Karpas-422 (cell line): ENCODE results near the gene RNU6-1. TPM values are rescaled to one million over a fixed set of nuclear protein-coding genes. Genes with fewer than 3 reads are reported as not detected.

ENCODE experiments used
- DNase-seq: peaks from one replicate; pipeline ENCODE4 v3.0.0-alpha.2; 2015
- H2AFZ ChIP-seq: fragments of 200-600 bp; sonication (generic); 2 replicates; pipeline ENCODE4 v1.6.1; 2014; ENCODE audit warnings: antibody characterized with exemption, low read length, mixed read lengths
- H3K27ac ChIP-seq: fragments of 200-600 bp; sonication (generic); 2 replicates; pipeline ENCODE4 v1.5.1; 2014; ENCODE audit warnings: mild to moderate bottlenecking, low read length, moderate library complexity
- H3K27me3 ChIP-seq: fragments of 200-600 bp; sonication (generic); 2 replicates; pipeline ENCODE4 v1.6.1; 2014; ENCODE audit warnings: low read length, mixed read lengths
- H3K36me3 ChIP-seq: fragments of 200-600 bp; sonication (generic); 2 replicates; pipeline ENCODE4 v1.6.1; 2014; ENCODE audit warnings: low read length, mixed read lengths; ENCODE audit not compliant: insufficient read depth
- H3K4me1 ChIP-seq: fragments of 200-600 bp; sonication (generic); 2 replicates; pipeline ENCODE4 v1.6.1; 2014; ENCODE audit warnings: mild to moderate bottlenecking, low read length, mixed read lengths
- H3K4me2 ChIP-seq: fragments of 200-600 bp; sonication (generic); 2 replicates; pipeline ENCODE4 v1.6.1; 2014; ENCODE audit warnings: low read length, low read depth, mild to moderate bottlenecking; ENCODE audit not compliant: poor library complexity, severe bottlenecking
- H3K4me3 ChIP-seq: fragments of 200-600 bp; sonication (generic); 2 replicates; pipeline ENCODE4 v1.5.1; 2014; ENCODE audit warnings: mild to moderate bottlenecking, antibody characterized with exemption, low read length, mixed read lengths
- H3K79me2 ChIP-seq: fragments of 200-600 bp; sonication (generic); 2 replicates; pipeline ENCODE4 v1.6.1; 2014; ENCODE audit warnings: mild to moderate bottlenecking, low read length, mixed read lengths
- H3K9ac ChIP-seq: fragments of 200-600 bp; sonication (generic); 2 replicates; pipeline ENCODE4 v1.6.0; 2014; ENCODE audit warnings: low read length
- H3K9me2 ChIP-seq: fragments of 200-600 bp; sonication (generic), shearing (Covaris generic); replicated peaks from 2 replicates; pipeline ENCODE4 v1.6.0; 2014; ENCODE audit warnings: mild to moderate bottlenecking, low read length, moderate library complexity; ENCODE audit not compliant: insufficient read depth
- H3K9me3 ChIP-seq: fragments of 300-700, 200-600 bp; sonication (generic); 2 replicates; pipeline ENCODE4 v1.6.1; 2014; ENCODE audit warnings: low read length, mixed read lengths
- H4K20me1 ChIP-seq: fragments of 200-600 bp; sonication (generic); 2 replicates; pipeline ENCODE4 v1.6.1; 2014; ENCODE audit warnings: mild to moderate bottlenecking, antibody characterized with exemption, low read length, low read depth; ENCODE audit not compliant: insufficient read depth
- total RNA-seq: library from RNA; depleted of rRNA; stranded (reverse); fragments of >200 nt; shearing (Covaris generic); gene quantifications from 2 replicates; pipeline ENCODE4 v1.2.3, GENCODE V29; 2014; ENCODE audit warnings: low replicate concordance

Gene RNU6-1
- total RNA-seq, 1 experiment from 2014 or later, result not detected

DNA sequence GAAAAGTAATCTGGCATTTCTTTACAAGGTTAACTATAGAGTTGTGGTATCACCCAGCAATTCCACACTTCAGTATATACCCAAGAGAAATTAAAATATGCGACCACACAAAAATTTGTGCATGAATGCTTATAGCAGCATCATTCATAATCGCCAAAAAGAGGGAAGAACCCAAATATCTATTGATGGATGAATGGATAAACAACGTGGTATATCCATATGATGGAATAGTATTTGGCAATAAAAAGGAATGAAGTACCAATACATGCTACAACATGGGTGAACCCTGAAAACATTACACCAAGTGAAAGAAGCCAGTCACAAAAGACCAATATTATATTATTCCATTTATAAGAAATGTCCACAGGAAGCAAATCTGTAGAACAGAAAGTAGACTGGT, 23.2 kb downstream of the RNU6-1 start:
- H3K79me2 ChIP-seq, result no peaks in the 10 kb centered on the region
- H3K27me3 ChIP-seq, result no peaks in the 10 kb centered on the region
- H3K4me3 ChIP-seq, result no peak overlapping the region
- no peak overlapping the region for H2AFZ ChIP-seq
- no peaks in the 10 kb centered on the region for H3K9me2 ChIP-seq
- H3K27ac ChIP-seq, result no peak overlapping the region
- no peaks in the 10 kb centered on the region; the same call in 1 of the 2 replicates for H3K36me3 ChIP-seq
- no peak for DNase-seq
- no peaks in the 10 kb centered on the region for H3K9me3 ChIP-seq
- 0 out of 2 replicates have a peak, but pooled peaks cover 3% of the 10 kb centered on the region for H4K20me1 ChIP-seq
- H3K4me2 ChIP-seq, result no peak overlapping the region
- H3K4me1 ChIP-seq, result no peaks in the 10 kb centered on the region
- no peak overlapping the region for H3K9ac ChIP-seq

DNA sequence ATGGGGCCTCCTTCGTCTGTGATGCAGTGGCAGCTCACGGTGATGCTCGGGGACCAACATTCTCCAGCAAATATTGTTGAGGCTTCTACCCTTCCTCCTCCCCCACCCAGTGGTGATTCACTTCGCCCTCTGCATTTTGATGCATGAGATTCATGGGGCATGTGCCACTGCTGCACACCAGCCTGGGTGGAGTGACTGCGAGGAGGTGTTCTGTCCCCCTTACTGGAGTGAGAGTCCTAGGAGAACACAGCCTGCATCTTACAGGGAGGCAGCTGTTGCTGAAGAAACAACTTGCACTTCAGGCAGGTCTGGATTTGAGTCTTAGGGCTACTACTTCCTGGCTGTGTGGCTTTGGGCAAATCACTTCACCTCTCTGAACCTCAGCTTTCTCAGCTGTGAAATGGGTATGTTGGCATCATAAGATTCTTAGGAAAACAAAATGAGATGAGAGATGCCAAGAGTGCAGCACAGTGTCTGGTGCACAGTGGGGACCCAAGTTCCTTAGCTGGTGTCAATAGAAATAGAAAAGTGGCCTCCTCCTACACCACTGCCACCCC, 24.7 kb downstream of the RNU6-1 start:
- no peaks in the 10 kb centered on the region for H3K9me2 ChIP-seq
- no peak overlapping the region for H3K9ac ChIP-seq
- no peaks in the 10 kb centered on the region for H3K4me1 ChIP-seq
- no peaks in the 10 kb centered on the region; the same call in 1 of the 2 replicates for H3K36me3 ChIP-seq
- no peak for DNase-seq
- H3K79me2 ChIP-seq, result no peaks in the 10 kb centered on the region
- no peak overlapping the region for H3K4me2 ChIP-seq
- H2AFZ ChIP-seq, result no peak overlapping the region
- no peaks in the 10 kb centered on the region for H4K20me1 ChIP-seq
- H3K4me3 ChIP-seq, result no peak overlapping the region
- no peak overlapping the region for H3K27ac ChIP-seq
- no peaks in the 10 kb centered on the region for H3K9me3 ChIP-seq
- H3K27me3 ChIP-seq, result no peaks in the 10 kb centered on the region

DNA sequence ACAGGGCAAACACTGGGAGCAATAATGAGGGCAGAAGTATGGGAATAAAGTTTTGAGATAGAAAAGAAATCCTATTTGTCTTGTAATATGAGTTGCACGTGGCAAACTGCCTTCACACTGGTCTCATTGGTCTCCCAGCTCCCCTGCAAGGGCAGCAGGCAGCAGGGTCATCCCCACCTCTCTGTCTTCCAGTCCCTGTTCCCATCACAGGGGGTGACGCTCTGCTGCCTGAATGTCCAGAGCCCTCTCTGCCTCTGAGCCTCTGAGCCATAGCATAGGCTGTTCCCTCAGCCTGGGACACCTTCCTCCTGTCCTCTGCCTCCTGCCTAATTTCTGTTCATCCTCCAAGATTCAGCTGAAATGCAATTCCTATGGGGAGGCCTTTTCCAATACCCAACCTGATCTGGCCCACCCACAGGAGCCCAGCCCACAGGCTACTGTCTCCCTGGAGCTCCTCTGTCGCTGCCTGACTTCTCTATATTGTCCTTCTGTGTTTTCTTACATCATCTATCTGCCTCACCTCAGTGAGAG, 26.7 kb downstream of the RNU6-1 start:
- Histone ChIP-seq H2AFZ (no peak overlapping the region), H3K4me3 (no peak overlapping the region), H3K9me2 (no peaks in the 10 kb centered on the region), H3K9me3 (no peaks in the 10 kb centered on the region), H3K4me2 (no peak overlapping the region), H4K20me1 (no peaks in the 10 kb centered on the region), H3K9ac (no peak overlapping the region), H3K79me2 (no peaks in the 10 kb centered on the region), H3K4me1 (no peaks in the 10 kb centered on the region), H3K36me3 (no peaks in the 10 kb centered on the region; the same call in 1 of the 2 replicates), H3K27me3 (no peaks in the 10 kb centered on the region), H3K27ac (no peak overlapping the region)
- no peak for DNase-seq

DNA sequence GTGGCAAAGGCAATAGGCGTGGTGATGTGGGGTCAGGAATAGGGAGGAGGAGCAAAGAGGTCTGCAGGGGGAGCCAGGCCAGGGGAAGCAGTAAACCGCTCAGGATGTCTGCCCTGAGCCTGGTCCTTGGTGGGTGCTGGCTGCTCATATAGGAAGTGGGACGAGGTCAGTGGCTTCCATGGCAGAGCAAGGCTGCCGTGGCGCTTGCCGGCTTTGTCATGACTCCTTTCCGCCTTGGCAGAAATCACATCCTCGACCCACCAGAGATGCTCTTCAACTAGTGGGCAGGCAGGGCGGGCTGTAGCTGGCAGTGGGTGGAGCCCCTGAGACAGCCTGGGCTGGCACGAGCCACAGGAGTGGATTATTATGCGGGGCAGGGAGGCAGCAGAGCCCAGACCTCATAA, 27.6 kb downstream of the RNU6-1 start:
- H3K4me1 ChIP-seq, result no peaks in the 10 kb centered on the region
- H2AFZ ChIP-seq, result no peak overlapping the region
- H3K4me2 ChIP-seq, result no peak overlapping the region
- no peaks in the 10 kb centered on the region for H4K20me1 ChIP-seq
- H3K4me3 ChIP-seq, result no peak overlapping the region
- DNase-seq, result no peak
- no peaks in the 10 kb centered on the region for H3K79me2 ChIP-seq
- H3K27ac ChIP-seq, result no peak overlapping the region
- no peaks in the 10 kb centered on the region for H3K27me3 ChIP-seq
- no peaks in the 10 kb centered on the region for H3K9me3 ChIP-seq
- H3K36me3 ChIP-seq, result no peaks in the 10 kb centered on the region; the same call in 1 of the 2 replicates
- H3K9me2 ChIP-seq, result no peaks in the 10 kb centered on the region
- no peak overlapping the region for H3K9ac ChIP-seq

DNA sequence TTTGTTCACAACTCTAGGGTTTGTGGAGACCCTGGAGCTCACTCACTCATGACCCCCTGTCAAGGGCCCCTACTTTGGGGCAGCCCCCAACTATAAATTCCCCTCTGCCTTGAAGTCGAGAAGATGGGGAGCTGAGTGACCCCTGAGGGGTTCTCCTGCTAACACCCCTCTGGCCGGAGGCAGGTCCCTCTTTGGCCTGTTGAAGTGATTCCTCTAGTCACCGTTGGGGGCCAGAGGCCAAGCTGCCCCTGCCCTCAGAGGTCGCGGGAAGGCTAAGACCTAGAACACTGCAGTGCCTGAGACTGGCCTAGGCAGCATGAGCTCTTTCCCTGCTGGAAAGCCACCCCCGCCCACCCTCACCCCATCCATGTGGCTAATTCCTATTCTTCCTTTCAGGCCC, 30.0 kb downstream of the RNU6-1 start:
- no peaks in the 10 kb centered on the region for H3K36me3 ChIP-seq
- no peak overlapping the region for H3K4me2 ChIP-seq
- no peak overlapping the region for H3K9ac ChIP-seq
- H3K27ac ChIP-seq, result no peak overlapping the region
- no peaks in the 10 kb centered on the region for H3K9me2 ChIP-seq
- H3K27me3 ChIP-seq, result no peaks in the 10 kb centered on the region
- H3K4me1 ChIP-seq, result no peaks in the 10 kb centered on the region
- no peak overlapping the region for H3K4me3 ChIP-seq
- no peak overlapping the region for H2AFZ ChIP-seq
- no peaks in the 10 kb centered on the region for H3K79me2 ChIP-seq
- no peak for DNase-seq
- H3K9me3 ChIP-seq, result no peaks in the 10 kb centered on the region
- H4K20me1 ChIP-seq, result no peaks in the 10 kb centered on the region

DNA sequence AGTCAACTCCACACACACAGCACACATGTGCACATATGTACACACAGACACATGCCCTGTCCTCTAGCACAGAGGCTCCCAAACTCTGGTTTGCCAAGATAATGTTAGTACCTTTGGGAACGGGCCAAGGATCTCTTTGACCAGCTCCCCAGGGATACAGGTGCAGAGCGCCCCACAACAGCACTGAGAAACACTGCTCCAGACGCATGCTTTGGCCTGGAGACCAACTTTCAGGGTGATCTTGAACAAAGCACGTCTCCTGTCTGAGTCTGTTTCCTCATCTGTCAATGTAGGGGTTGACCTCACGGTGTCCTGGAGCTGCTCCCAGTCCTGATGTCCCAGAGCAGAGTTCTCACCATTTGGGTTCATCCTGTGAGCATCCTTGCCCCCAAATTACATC, 30.4 kb downstream of the RNU6-1 start:
- Histone ChIP-seq H3K79me2 (no peaks in the 10 kb centered on the region), H4K20me1 (no peaks in the 10 kb centered on the region), H3K4me2 (no peak overlapping the region), H3K4me3 (no peak overlapping the region), H3K9me3 (no peaks in the 10 kb centered on the region), H3K27ac (no peak overlapping the region), H3K36me3 (no peaks in the 10 kb centered on the region), H3K27me3 (no peaks in the 10 kb centered on the region), H2AFZ (no peak overlapping the region), H3K4me1 (no peaks in the 10 kb centered on the region), H3K9ac (no peak overlapping the region), H3K9me2 (no peaks in the 10 kb centered on the region)
- DNase-seq, result no peak

DNA sequence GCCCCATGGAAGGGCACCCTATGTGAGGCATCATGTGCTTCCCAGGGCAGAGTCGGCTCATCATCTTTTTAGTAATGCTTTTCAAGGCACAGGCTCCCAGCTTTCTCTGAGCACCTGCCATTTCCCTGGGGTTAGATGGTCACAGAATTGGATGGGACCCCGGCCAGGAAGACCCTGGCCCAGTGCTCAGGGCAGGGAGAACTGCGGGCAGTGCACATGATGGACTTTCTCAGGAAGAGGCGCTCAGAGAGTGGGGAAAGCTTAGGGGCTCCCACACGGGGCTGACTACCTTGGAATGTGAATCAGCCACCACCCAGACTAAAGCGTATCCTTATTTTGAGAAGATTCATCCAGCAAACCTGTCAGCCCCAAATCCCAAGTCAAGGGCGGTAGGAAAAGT, 31.0 kb downstream of the RNU6-1 start:
- H3K4me3 ChIP-seq, result no peak overlapping the region
- no peak overlapping the region for H3K27ac ChIP-seq
- H3K79me2 ChIP-seq, result no peaks in the 10 kb centered on the region
- H3K9ac ChIP-seq, result no peak overlapping the region
- H4K20me1 ChIP-seq, result no peaks in the 10 kb centered on the region
- H3K4me2 ChIP-seq, result no peak overlapping the region
- no peaks in the 10 kb centered on the region for H3K9me3 ChIP-seq
- H2AFZ ChIP-seq, result no peak overlapping the region
- DNase-seq, result no peak
- H3K4me1 ChIP-seq, result no peaks in the 10 kb centered on the region
- no peaks in the 10 kb centered on the region for H3K9me2 ChIP-seq
- no peaks in the 10 kb centered on the region for H3K36me3 ChIP-seq
- no peaks in the 10 kb centered on the region for H3K27me3 ChIP-seq

DNA sequence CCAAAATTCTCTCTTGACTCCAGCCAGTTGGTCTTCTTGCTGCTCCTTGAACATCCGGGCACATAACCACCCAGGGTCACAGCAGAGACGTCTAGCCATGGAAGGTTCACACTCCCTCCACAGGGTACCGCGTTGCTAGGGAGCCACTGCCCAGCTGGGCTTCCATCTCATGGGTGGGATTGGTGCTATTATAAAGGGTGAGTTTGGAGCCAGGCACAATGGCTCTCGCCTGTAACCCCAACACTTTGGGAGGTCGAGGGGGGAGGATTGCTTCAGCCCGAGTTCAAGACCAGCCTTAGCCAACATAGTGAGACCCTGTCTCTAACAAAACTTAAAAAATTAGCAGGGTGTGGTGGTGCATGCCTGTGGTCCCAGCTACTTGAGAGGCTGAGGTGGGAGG, 32.0 kb downstream of the RNU6-1 start:
- DNase-seq, result no peak
- Histone ChIP-seq H3K4me2 (no peak overlapping the region), H3K36me3 (no peaks in the 10 kb centered on the region), H3K27me3 (no peaks in the 10 kb centered on the region), H3K4me1 (peaks cover 7% of the 10 kb centered on the region), H2AFZ (no peak overlapping the region), H3K4me3 (no peak overlapping the region), H3K27ac (no peak overlapping the region), H3K9ac (no peak overlapping the region), H3K9me2 (no peaks in the 10 kb centered on the region), H3K9me3 (no peaks in the 10 kb centered on the region), H3K79me2 (no peaks in the 10 kb centered on the region), H4K20me1 (no peaks in the 10 kb centered on the region)
